NCI-H526 treated with DMSO at 0.1 percent for 48 hours (cell line): ENCODE measurements around the gene SIN3B.
"Not testable (repeated sequence)": the region's sequence is repeated elsewhere in the genome, so short reads cannot be mapped to it uniquely, and the experiment has no call there.

Experiments
- DNase-seq: peaks from one replicate; lab custom pipeline; 2025; lab: John Stamatoyannopoulos, UW

SIN3B gene

GRCh38 chr19:16868423-16869130, 39.4 kb downstream of the SIN3B start:
- DNase-seq, result no peak

GRCh38 chr19:16869331-16869972, 40.3 kb downstream of the SIN3B start:
- DNase-seq, result no peak

- DNase-seq, result no peak
Observed at GRCh38 chr19:16871871-16872270, 42.7 kb downstream of the SIN3B start.

GRCh38 chr19:16872728-16873127, 43.5 kb downstream of the SIN3B start:
- DNase-seq, result no peak

GRCh38 chr19:16873594-16873993, 44.4 kb downstream of the SIN3B start:
- DNase-seq, result no peak

GRCh38 chr19:16874250-16874977, 45.2 kb downstream of the SIN3B start:
- no peak for DNase-seq

GRCh38 chr19:16874978-16875299, 45.7 kb downstream of the SIN3B start:
- not testable (repeated sequence) for DNase-seq

- no peak for DNase-seq
Observed at GRCh38 chr19:16875584-16876555, 46.7 kb downstream of the SIN3B start.

- DNase-seq, result no peak
Observed at GRCh38 chr19:16876904-16877361, 47.7 kb downstream of the SIN3B start.

GRCh38 chr19:16877581-16877980, 48.4 kb downstream of the SIN3B start:
- DNase-seq, result no peak

GRCh38 chr19:16878181-16878965, 49.2 kb downstream of the SIN3B start:
- DNase-seq, result no peak

- DNase-seq, result no peak
Observed at GRCh38 chr19:16880884-16881554, 51.8 kb downstream of the SIN3B start.

GRCh38 chr19:16882146-16882545, 52.9 kb downstream of the SIN3B start:
- no peak for DNase-seq

GRCh38 chr19:16883522-16883921, 54.3 kb downstream of the SIN3B start:
- DNase-seq, result no peak

GRCh38 chr19:16885166-16885565, 56.0 kb downstream of the SIN3B start:
- no peak for DNase-seq

- DNase-seq, result no peak
Observed at GRCh38 chr19:16886305-16886880, 57.2 kb downstream of the SIN3B start.

- DNase-seq, result no peak
Observed at GRCh38 chr19:16887353-16888265, 58.4 kb downstream of the SIN3B start.

GRCh38 chr19:16888629-16889365, 59.6 kb downstream of the SIN3B start, which contains the start of gene F2RL3:
F2RL3 (plus strand) TSS chr19:16888999; CDS start chr19:16889190, 191 bp downstream.
- DNase-seq, result no peak
